ENCODE results near the gene KCNK5.

- TF ChIP-seq POLR2AphosphoS5 (IDR thresholded peaks at IDR 0.05) (no peak), POLR2A (IDR thresholded peaks at IDR 0.05) (no peak)
Measured at GRCh38 chr6:39167321-39167720, 62.0 kb downstream of the KCNK5 start.
